Prostate gland (tissue), 2 donors: ENCODE measurements around the gene ARMC12. TPM values are rescaled to one million over a fixed set of nuclear protein-coding genes. Genes with fewer than 3 reads are reported as not detected.

Source experiments
- DNase-seq: peaks from one replicate; pipeline ENCODE4 v3.0.0-alpha.2; 2019; ENCODE audit warnings: low spot score
- H3K27ac ChIP-seq, 2 donors: fragments of 200-600 bp; sonication (generic); 2 replicates each; pipeline ENCODE4 v1.5.1; 2017 to 2019
- H3K27me3 ChIP-seq: fragments of 200-600 bp; sonication (generic); replicated peaks from 2 replicates; pipeline ENCODE4 v1.5.1; 2019; ENCODE audit not compliant: insufficient read depth
- H3K36me3 ChIP-seq, 2 donors: fragments of 200-600 bp; sonication (generic); 1 replicate in 1 of 2; 2 replicates in 1 of 2; pipeline versions ENCODE4 v1.5.1 to v1.8.1; 2017 to 2019
- H3K4me1 ChIP-seq: fragments of 200-600 bp; sonication (generic); replicated peaks from 2 replicates; pipeline ENCODE4 v1.5.1; 2019
- H3K4me3 ChIP-seq, 2 donors: fragments of 200-600 bp; sonication (generic); 2 replicates each; pipeline ENCODE4 v1.5.1; 2017 to 2019
- H3K9me3 ChIP-seq: fragments of 200-600 bp; sonication (generic); 2 replicates; pipeline ENCODE4 v1.5.1; 2017
- CTCF ChIP-seq, 4 experiments: fragments of 200-600 bp in 2 of 4; fragments of 450-650 bp in 2 of 4; sonication (generic) in 2 of 4; IDR thresholded peaks; 1 replicate in 3 of 4; 2 replicates in 1 of 4; pipeline ENCODE4 v1.5.1; 2016 to 2019; ENCODE audit warnings: antibody characterized with exemption in 4 of 4, mild to moderate bottlenecking in 2 of 4, moderate library complexity in 2 of 4
- POLR2A ChIP-seq: fragments of 450-650 bp; IDR thresholded peaks from one replicate; pipeline ENCODE4 v1.6.1; 2016; ENCODE audit warnings: antibody characterized with exemption, mild to moderate bottlenecking
- POLR2AphosphoS5 ChIP-seq: sonication (generic); formaldehyde crosslinking; IDR thresholded peaks from one replicate; pipeline ENCODE4 v1.6.1; 2017; ENCODE audit warnings: antibody characterized with exemption
- WGBS: methylation state at CpG from one replicate; pipeline ENCODE4 v1.1.5; 2018; 5-methylcytosine and 5-hydroxymethylcytosine counted together
- intact Hi-C: fragments of 100-400 bp; cut with DNase I; formaldehyde crosslinking; loops from one replicate; pipeline ENCODE4 v1.14.2; 2022
- total RNA-seq, 2 donors: library from RNA; depleted of rRNA; stranded (reverse); fragments of >200 nt; gene quantifications; one replicate each; pipeline ENCODE4 v1.1.0, GENCODE V29; 2016

ARMC12 gene
- total RNA-seq, 2 donors from 2014 or later: 1.7 to 4.4 TPM

DNA sequence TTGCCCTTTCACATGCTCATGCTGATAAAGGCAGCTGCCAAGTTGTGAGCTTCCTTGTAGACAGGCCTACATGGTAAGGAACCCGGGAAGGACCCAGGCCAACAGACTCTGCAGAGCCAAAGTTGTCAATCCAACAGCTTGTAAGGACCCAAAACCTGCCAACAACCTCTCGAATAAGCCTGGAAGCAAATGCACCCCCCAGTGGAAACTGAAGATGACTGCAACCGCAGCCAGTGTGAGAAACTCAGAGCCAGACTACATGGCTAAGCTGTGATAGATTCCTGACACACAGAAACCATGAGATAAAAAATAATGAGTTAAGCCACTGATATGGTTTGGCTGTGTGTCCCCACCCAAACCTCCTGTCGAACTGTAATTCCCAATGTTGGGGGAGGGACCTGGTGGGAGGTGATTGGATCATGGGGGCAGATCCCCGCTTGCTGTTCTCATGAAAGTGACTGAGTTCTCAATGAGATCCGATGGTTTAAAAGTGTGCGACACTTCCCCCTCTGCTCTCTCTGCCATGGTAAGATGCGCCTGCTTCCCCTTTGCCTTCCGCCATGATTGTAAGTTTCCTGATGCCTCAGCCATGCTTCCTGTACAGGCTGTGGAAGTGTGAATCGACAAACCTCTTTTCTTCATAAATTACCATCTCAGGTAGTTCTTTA, 20.8 kb downstream of the ARMC12 start:
- TF ChIP-seq POLR2AphosphoS5 (no peak), POLR2A (no peak), CTCF (IDR thresholded peaks at IDR 0.05) (no peak)
- WGBS: 56% methylated on average over 10 of the region's 10 CpGs
- H3K27me3 ChIP-seq: no peaks in the 10 kb centered on the region
- H3K9me3 ChIP-seq: no peaks in the 10 kb centered on the region
- H3K27ac ChIP-seq: no peak overlapping the region
- H3K4me1 ChIP-seq: no peaks in the 10 kb centered on the region
- DNase-seq: no peak
- intact Hi-C loops: no loop called here
- no peaks in the 10 kb centered on the region for H3K36me3 ChIP-seq
- no peak overlapping the region for H3K4me3 ChIP-seq

DNA sequence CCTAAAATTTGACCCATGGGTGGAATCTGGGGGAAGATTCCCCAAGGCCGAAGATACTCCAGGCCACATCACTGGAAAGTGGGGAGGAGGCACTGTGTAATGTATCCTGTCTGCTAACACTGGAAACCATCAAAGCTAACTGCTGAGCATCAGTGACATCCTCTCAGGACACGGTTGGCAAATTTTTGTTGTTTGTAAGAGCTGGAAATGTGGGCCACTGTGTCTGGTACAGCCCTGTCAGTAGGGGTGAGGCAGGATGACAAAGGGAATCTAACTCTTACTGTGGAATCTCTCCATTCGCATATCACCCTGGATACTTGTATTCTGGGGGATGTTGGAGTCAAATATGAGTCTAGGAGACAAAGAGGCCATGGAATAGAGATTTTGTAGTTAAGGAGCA, 22.6 kb downstream of the ARMC12 start:
- WGBS: 81% methylated on average over 3 of the region's 3 CpGs
- intact Hi-C loops: no loop called here
- no peak overlapping the region for H3K4me3 ChIP-seq
- no peaks in the 10 kb centered on the region for H3K36me3 ChIP-seq
- no peak for DNase-seq
- H3K27me3 ChIP-seq: no peaks in the 10 kb centered on the region
- no peak overlapping the region for H3K27ac ChIP-seq
- TF ChIP-seq POLR2AphosphoS5 (no peak), CTCF (IDR thresholded peaks at IDR 0.05) (no peak), POLR2A (no peak)
- no peaks in the 10 kb centered on the region for H3K9me3 ChIP-seq
- H3K4me1 ChIP-seq: no peaks in the 10 kb centered on the region

- Histone ChIP-seq H3K4me1 (no peaks in the 10 kb centered on the region), H3K9me3 (no peaks in the 10 kb centered on the region), H3K4me3 (no peak overlapping the region), H3K27ac (no peak overlapping the region), H3K36me3 (no peaks in the 10 kb centered on the region), H3K27me3 (no peaks in the 10 kb centered on the region)
- no peak for TF ChIP-seq CTCF (IDR thresholded peaks at IDR 0.05)
- TF ChIP-seq POLR2A: no peak
- TF ChIP-seq POLR2AphosphoS5: no peak
- intact Hi-C loops: no loop called here
- no peak for DNase-seq
- WGBS: 85% methylated on average over 23 of the region's 23 CpGs
Observed at GRCh38 chr6:35765739-35766138, 28.9 kb downstream of the ARMC12 start.

- Histone ChIP-seq H3K4me3 (no peak overlapping the region), H3K27ac (no peak overlapping the region), H3K4me1 (no peaks in the 10 kb centered on the region), H3K36me3 (no peaks in the 10 kb centered on the region), H3K27me3 (no peaks in the 10 kb centered on the region), H3K9me3 (no peaks in the 10 kb centered on the region)
- DNase-seq: no peak
- intact Hi-C loops: no loop called here
- TF ChIP-seq POLR2A: no peak
- no peak for TF ChIP-seq CTCF (IDR thresholded peaks at IDR 0.05)
- no peak for TF ChIP-seq POLR2AphosphoS5
- 84% methylated on average over 4 of the region's 4 CpGs for WGBS
Observed at GRCh38 chr6:35769211-35769610, 32.4 kb downstream of the ARMC12 start.

DNA sequence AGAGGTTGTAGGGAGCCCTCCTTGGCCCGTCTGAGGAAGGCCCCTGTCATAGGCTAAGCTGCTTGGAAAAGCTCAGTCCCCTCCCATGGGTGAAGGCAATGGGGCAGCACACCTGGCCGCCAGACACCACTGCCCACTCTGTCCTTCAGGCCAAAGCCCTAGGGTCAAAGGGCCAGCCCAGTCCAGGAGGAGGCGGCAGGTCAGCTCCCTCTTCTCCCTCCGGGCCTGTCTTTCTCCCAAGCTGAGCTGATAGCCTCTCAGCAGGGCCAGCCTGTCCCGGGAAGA, 34.5 kb downstream of the ARMC12 start:
- Histone ChIP-seq H3K27ac (no peak overlapping the region), H3K9me3 (no peaks in the 10 kb centered on the region), H3K36me3 (no peaks in the 10 kb centered on the region), H3K4me1 (no peaks in the 10 kb centered on the region), H3K4me3 (no peak overlapping the region), H3K27me3 (no peaks in the 10 kb centered on the region)
- no peak for DNase-seq
- 56% methylated on average over 5 of the region's 5 CpGs for WGBS
- TF ChIP-seq POLR2AphosphoS5: no peak
- intact Hi-C loops: no loop called here
